H1 (cell line): ENCODE data around the gene NBAS. TPM values are rescaled to one million over a fixed set of nuclear protein-coding genes. Genes with fewer than 3 reads are reported as not detected.

Experiments used
- CTCF ChIA-PET: fragments of 300-600 bp; sonication (Branson Sonifier 250); formaldehyde crosslinking; loops from one replicate; lab custom pipeline; 2021; ENCODE audit not compliant: partially characterized antibody; lab: Charles Lee
- POLR2A ChIA-PET: fragments of 300-600 bp; sonication (Branson Sonifier 250); formaldehyde crosslinking; loops from one replicate; lab custom pipeline; 2021; ENCODE audit warnings: inconsistent platforms; ENCODE audit not compliant: partially characterized antibody; lab: Charles Lee
- DNase-seq, 2 experiments: peaks; one replicate each; pipeline versions ENCODE4 v3.0.0 to v3.0.0-alpha.2; 2010 to 2022; ENCODE audit warnings: low spot score in 2 of 2, low read depth in 1 of 2, mixed read lengths in 1 of 2
- FAIRE-seq: peaks from 2 replicates; lab custom pipeline; 2011; peaks lifted over from hg19 to GRCh38; lab: Jason Lieb, UNC
- H2AFZ ChIP-seq: 2 replicates; pipeline ENCODE4 v1.8.1; 2012; ENCODE audit warnings: low read length, inconsistent platforms
- H2AK5ac ChIP-seq: 2 replicates; pipeline ENCODE4 v1.6.1; 2013; ENCODE audit warnings: low read depth, low read length
- H2BK120ac ChIP-seq: replicated peaks from 2 replicates; pipeline ENCODE3; 2013; ENCODE audit warnings: low read depth, low read length, inconsistent platforms
- H2BK12ac ChIP-seq: 2 replicates; pipeline ENCODE4 v1.6.1; 2013; ENCODE audit warnings: low read depth, low read length
- H2BK15ac ChIP-seq: 2 replicates; pipeline ENCODE4 v1.6.1; 2013; ENCODE audit warnings: low read length
- H2BK20ac ChIP-seq: 2 replicates; pipeline ENCODE4 v1.6.1; 2013; ENCODE audit warnings: low read length
- H2BK5ac ChIP-seq: 2 replicates; pipeline ENCODE4 v1.6.1; 2013; ENCODE audit warnings: low read depth, low read length
- H3K14ac ChIP-seq: 2 replicates; pipeline ENCODE4 v1.6.1; 2013; ENCODE audit warnings: inconsistent platforms; ENCODE audit not compliant: insufficient read length
- H3K18ac ChIP-seq: 2 replicates; pipeline ENCODE4 v1.6.1; 2013; ENCODE audit warnings: low read length; ENCODE audit errors: extremely low read depth
- H3K23ac ChIP-seq: 2 replicates; pipeline ENCODE4 v1.6.1; 2013; ENCODE audit warnings: inconsistent platforms; ENCODE audit not compliant: insufficient read length
- H3K23me2 ChIP-seq: 2 replicates; pipeline ENCODE4 v1.6.1; 2013; ENCODE audit warnings: low read depth, low read length
- H3K27ac ChIP-seq: 2 replicates; pipeline ENCODE4 v1.6.1; 2011; ENCODE audit warnings: low read depth, low read length, inconsistent platforms
- H3K27me3 ChIP-seq, 4 experiments: replicated peaks in 1 of 4; 1 replicate in 1 of 4; 2 replicates in 3 of 4; pipeline versions ENCODE4 v1.6.1 to v1.8.1; 2011 to 2013; ENCODE audit warnings: low read length in 3 of 4, mild to moderate bottlenecking in 3 of 4, inconsistent platforms in 2 of 4, mixed read lengths in 2 of 4, moderate library complexity in 1 of 4; ENCODE audit not compliant: control insufficient read depth in 3 of 4, insufficient read depth in 3 of 4; ENCODE audit errors: extremely low read depth in 1 of 4
- H3K36me3 ChIP-seq, 4 experiments: 2 replicates each; pipeline versions ENCODE4 v1.6.1 to v1.8.1; 2011 to 2013; ENCODE audit warnings: mild to moderate bottlenecking in 4 of 4, low read length in 3 of 4, moderate library complexity in 2 of 4, control low read depth in 1 of 4, inconsistent platforms in 1 of 4; ENCODE audit not compliant: insufficient read depth in 4 of 4, control insufficient read depth in 2 of 4
- H3K4ac ChIP-seq: replicated peaks from 2 replicates; pipeline ENCODE3; 2013; ENCODE audit warnings: low read length, low read depth, mixed read lengths, inconsistent platforms; ENCODE audit not compliant: insufficient read length
- H3K4me1 ChIP-seq, 4 experiments: replicated peaks in 1 of 4; 1 replicate in 1 of 4; 2 replicates in 3 of 4; pipeline versions ENCODE4 v1.6.1 to v1.8.1; 2011 to 2013; ENCODE audit warnings: low read length in 3 of 4, inconsistent platforms in 2 of 4, mixed read lengths in 1 of 4; ENCODE audit not compliant: insufficient read depth in 4 of 4, control insufficient read depth in 3 of 4
- H3K4me2 ChIP-seq, 2 experiments: 2 replicates each; pipeline versions ENCODE4 v1.6.1 to v1.8.1; 2011 to 2013; ENCODE audit warnings: low read depth in 2 of 2, low read length in 2 of 2, control low read depth in 1 of 2, inconsistent platforms in 1 of 2, mild to moderate bottlenecking in 1 of 2; ENCODE audit not compliant: insufficient read depth in 1 of 2
- H3K4me3 ChIP-seq, 4 experiments: fragments of 200-600, 300-600 bp in 1 of 4; sonication (generic), shearing (Covaris generic), sonication (Bioruptor Twin) in 1 of 4; 2 replicates each; pipeline versions ENCODE4 v1.5.1 to v1.8.1; 2011 to 2016; ENCODE audit warnings: low read length in 4 of 4, low read depth in 3 of 4, control low read depth in 2 of 4, inconsistent platforms in 2 of 4, mild to moderate bottlenecking in 2 of 4, mixed read lengths in 1 of 4, moderate library complexity in 1 of 4; ENCODE audit not compliant: insufficient read depth in 2 of 4; ENCODE audit errors: extremely low read depth in 1 of 4
- H3K56ac ChIP-seq: replicated peaks from 2 replicates; pipeline ENCODE3; 2013; ENCODE audit warnings: low read depth, mild to moderate bottlenecking, mixed read lengths, low read length, inconsistent platforms; ENCODE audit not compliant: insufficient read length
- H3K79me1 ChIP-seq: 2 replicates; pipeline ENCODE4 v1.6.1; 2013; ENCODE audit warnings: low read depth, low read length, control low read depth
- H3K79me2 ChIP-seq, 2 experiments: 2 replicates each; pipeline versions ENCODE4 v1.6.1 to v1.8.1; 2012 to 2013; ENCODE audit warnings: low read length in 2 of 2, mild to moderate bottlenecking in 2 of 2, inconsistent platforms in 1 of 2; ENCODE audit not compliant: insufficient read depth in 2 of 2, control insufficient read depth in 1 of 2
- H3K9ac ChIP-seq, 4 experiments: replicated peaks in 1 of 4; 1 replicate in 1 of 4; 2 replicates in 3 of 4; pipeline versions ENCODE4 v1.6.1 to v1.8.1; 2011 to 2013; ENCODE audit warnings: low read depth in 3 of 4, low read length in 3 of 4, control low read depth in 2 of 4, mild to moderate bottlenecking in 2 of 4, moderate library complexity in 2 of 4, inconsistent platforms in 1 of 4; ENCODE audit errors: extremely low read depth in 1 of 4
- H3K9me3 ChIP-seq, 2 experiments: 2 replicates each; pipeline versions ENCODE4 v1.6.1 to v1.8.1; 2012 to 2013; ENCODE audit warnings: mild to moderate bottlenecking in 2 of 2, moderate library complexity in 2 of 2, control low read depth in 1 of 2, inconsistent platforms in 1 of 2, low read depth in 1 of 2, low read length in 1 of 2, mixed read lengths in 1 of 2; ENCODE audit not compliant: insufficient read depth in 2 of 2
- H4K20me1 ChIP-seq, 2 experiments: replicated peaks in 1 of 2; 2 replicates each; pipeline versions ENCODE3 to v1.8.1; 2011 to 2013; ENCODE audit warnings: inconsistent platforms in 2 of 2, low read length in 2 of 2, mild to moderate bottlenecking in 1 of 2; ENCODE audit not compliant: insufficient read depth in 2 of 2, control insufficient read depth in 1 of 2
- H4K5ac ChIP-seq: 2 replicates; pipeline ENCODE4 v1.6.1; 2013; ENCODE audit warnings: low read length, low read depth, mixed read lengths, inconsistent platforms; ENCODE audit not compliant: insufficient read length
- H4K8ac ChIP-seq: 2 replicates; pipeline ENCODE4 v1.8.0; 2013; ENCODE audit warnings: mild to moderate bottlenecking, moderate library complexity, low read length, inconsistent platforms; ENCODE audit not compliant: insufficient read depth; ENCODE audit errors: extremely low read depth
- H4K91ac ChIP-seq: replicated peaks from 2 replicates; pipeline ENCODE3; 2013; ENCODE audit warnings: low read length, mixed read lengths, inconsistent platforms; ENCODE audit not compliant: insufficient read length
- WGBS, 2 experiments: shearing (Covaris generic) in 1 of 2; methylation state at CpG; one replicate each; pipeline versions ENCODE4 v1.1.6 to v1.1.7; 2013 to 2015; ENCODE audit warnings: low lambda C conversion rate in 2 of 2, mixed read lengths in 2 of 2, inconsistent platforms in 1 of 2, low coverage in 1 of 2, missing lambda C conversion rate in 1 of 2; ENCODE audit not compliant: insufficient replicate concordance in 2 of 2, insufficient coverage in 1 of 2, insufficient read length in 1 of 2; ENCODE audit errors: extremely low coverage in 1 of 2, missing lambda C conversion rate in 1 of 2; 5-methylcytosine and 5-hydroxymethylcytosine counted together
- polyA plus RNA-seq, 7 experiments: library from polyadenylated mRNA; depleted of rRNA in 3 of 7; stranded (reverse) in 5 of 7; unstranded in 2 of 7; fragments of >200 nt in 5 of 7; fragments of 200-250 nt in 2 of 7; gene quantifications; 1 replicate in 5 of 7; 2 replicates in 1 of 7; 4 replicates in 1 of 7; pipeline versions ENCODE4 v1.2.1 to v1.2.3, GENCODE V29; 2011 to 2013; ENCODE audit warnings: missing spikeins in 2 of 7, mixed read lengths in 2 of 7
- total RNA-seq: library from RNA; stranded (reverse); fragmentation: NEBNext Ultra II Directional; extraction: Animal tissue kit (Norgen Biotek cat#: 25700); gene quantifications from 2 replicates; pipeline ENCODE4 v1.2.1, GENCODE V29; 2021
- TF ChIP-seq, protein P1 (sequence below): IDR thresholded peaks from 2 replicates; pipeline ENCODE4 v1.6.1; 2012; ENCODE audit warnings: inconsistent platforms
- TF ChIP-seq, protein P2 (sequence below): IDR thresholded peaks from 2 replicates; pipeline ENCODE4 v1.6.1; 2011; ENCODE audit warnings: low read depth, mild to moderate bottlenecking, low read length; ENCODE audit not compliant: insufficient read depth

Gene NBAS
- total and polyA plus RNA-seq, 2 of the 8 experiments (the other 6 are each of a cell fraction or from before 2014, with no cell fraction given) = 19.6 to 34.8 TPM

DNA sequence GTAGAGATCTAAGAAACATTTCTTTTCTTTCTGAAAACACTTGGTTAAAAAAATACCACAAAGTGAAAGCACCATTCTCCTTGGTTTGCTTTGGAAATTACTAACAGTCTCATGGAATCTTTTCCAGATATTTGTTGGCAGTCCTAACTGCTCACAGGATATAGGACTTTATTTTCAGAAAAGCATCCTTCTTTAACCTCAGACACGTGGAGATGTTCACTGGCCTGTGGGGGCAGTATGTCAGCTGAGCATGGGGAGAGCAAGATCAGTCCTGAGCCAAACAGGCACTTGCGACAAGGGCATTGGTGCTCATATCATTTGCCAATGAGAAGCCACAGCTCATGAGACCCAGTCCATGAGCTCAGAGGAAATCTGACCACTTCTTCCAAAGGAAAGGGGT, 371.9 kb downstream of the NBAS start:
- H3K23me2 ChIP-seq = no peaks in the 10 kb centered on the region
- H4K91ac ChIP-seq = no peak overlapping the region
- no peaks in the 10 kb centered on the region for H3K4me1 ChIP-seq
- H3K27ac ChIP-seq = no peak overlapping the region
- no peak overlapping the region for H2BK12ac ChIP-seq
- no peak overlapping the region for H3K4me2 ChIP-seq
- no peaks in the 10 kb centered on the region for H3K27me3 ChIP-seq
- no peak overlapping the region for H3K56ac ChIP-seq
- no peak overlapping the region for H3K9ac ChIP-seq
- H3K23ac ChIP-seq = no peak overlapping the region
- H3K18ac ChIP-seq = no peak overlapping the region
- no peak overlapping the region for H2AFZ ChIP-seq
- no peak overlapping the region for H4K8ac ChIP-seq
- H2BK20ac ChIP-seq = no peak overlapping the region
- H3K79me1 ChIP-seq = no peaks in the 10 kb centered on the region
- POLR2A ChIA-PET = no interaction called here
- H4K5ac ChIP-seq = no peak overlapping the region
- H3K14ac ChIP-seq = no peak overlapping the region
- H2AK5ac ChIP-seq = no peak overlapping the region
- DNase-seq (no peak), FAIRE-seq (no peak)
- WGBS, 2 experiments = 60% methylated on average over 2 of the region's 2 CpGs; no CpG with 5 or more reads in 1 of the 2 experiments
- H3K36me3 ChIP-seq = no peaks in the 10 kb centered on the region
- H2BK5ac ChIP-seq = no peak overlapping the region
- no peaks in the 10 kb centered on the region for H3K79me2 ChIP-seq
- H3K4me3 ChIP-seq = no peak overlapping the region
- no peaks in the 10 kb centered on the region for H3K9me3 ChIP-seq
- H2BK15ac ChIP-seq = no peak overlapping the region
- no peak overlapping the region for H3K4ac ChIP-seq
- H4K20me1 ChIP-seq = no peaks in the 10 kb centered on the region
- H2BK120ac ChIP-seq = no peak overlapping the region
- CTCF ChIA-PET = interaction anchor here (1.4 kb wide), 1 partner anchor 49 kb away, joined by 4 read pairs; no protein-coding TSS in a partner anchor
- TF ChIP-seq, protein P1, sequence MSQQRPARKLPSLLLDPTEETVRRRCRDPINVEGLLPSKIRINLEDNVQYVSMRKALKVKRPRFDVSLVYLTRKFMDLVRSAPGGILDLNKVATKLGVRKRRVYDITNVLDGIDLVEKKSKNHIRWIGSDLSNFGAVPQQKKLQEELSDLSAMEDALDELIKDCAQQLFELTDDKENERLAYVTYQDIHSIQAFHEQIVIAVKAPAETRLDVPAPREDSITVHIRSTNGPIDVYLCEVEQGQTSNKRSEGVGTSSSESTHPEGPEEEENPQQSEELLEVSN = no peak
- TF ChIP-seq, protein P2, sequence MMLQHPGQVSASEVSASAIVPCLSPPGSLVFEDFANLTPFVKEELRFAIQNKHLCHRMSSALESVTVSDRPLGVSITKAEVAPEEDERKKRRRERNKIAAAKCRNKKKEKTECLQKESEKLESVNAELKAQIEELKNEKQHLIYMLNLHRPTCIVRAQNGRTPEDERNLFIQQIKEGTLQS = no peak
